ENCODE data around the gene ACKR2. TPM values are rescaled to one million over a fixed set of nuclear protein-coding genes. Genes with fewer than 3 reads are reported as not detected.

Gene ACKR2
- total and polyA plus RNA-seq, 7 experiments from 2014 or later: 0.45 to 1.1 (median 0.65) TPM; not detected in 2

DNA sequence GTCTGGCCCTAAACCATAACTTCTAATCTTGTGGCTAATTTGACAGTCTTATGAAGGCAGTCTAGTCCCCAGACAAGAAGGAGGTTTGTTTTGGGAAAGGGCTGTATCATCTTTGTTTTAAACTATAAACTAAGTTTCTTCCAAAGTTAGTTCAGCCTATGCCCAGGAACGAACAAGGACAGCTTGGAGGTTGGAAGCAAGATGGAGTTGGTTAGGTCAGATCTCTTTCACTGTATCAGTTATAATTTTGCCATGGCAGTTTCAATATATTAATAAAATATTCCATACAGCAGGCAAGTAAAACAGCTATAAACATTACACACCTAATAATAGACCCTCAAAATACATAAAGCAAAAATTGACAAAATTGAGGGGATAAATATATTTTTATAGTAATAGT, 83.6 kb downstream of the ACKR2 start:
- H3K4me3 ChIP-seq (ENCODE audit: low read length): no peak overlapping the region
- ATAC-seq (no peak), DNase-seq (no peak)
- H3K36me3 ChIP-seq (ENCODE audit: control insufficient read depth in 2 of 3, insufficient read depth in 3 of 3, low read length in 3 of 3): no peaks in the 10 kb centered on the region
- H3K4me3 Mint-ChIP-seq: no peak overlapping the region
- no peaks in the 10 kb centered on the region for H3K4me1 ChIP-seq (ENCODE audit: control insufficient read depth in 2 of 2, insufficient read depth in 2 of 2, low read length in 2 of 2)
- ChIA-PET CTCF (interaction anchor here (0.6 to 0.9 kb wide), 2 partner anchors 62 to 1705 kb away, joined by 3 to 5 read pairs; no protein-coding TSS in a partner anchor), POLR2A (no interaction called here)
- no peak overlapping the region for H3K27ac ChIP-seq (ENCODE audit: low read depth, low read length)
- intact Hi-C loops (cut with micrococcal nuclease): no loop called here
- no peak overlapping the region for H3K27ac Mint-ChIP-seq
- H3K27me3 Mint-ChIP-seq: peaks cover 6 to 23% (median 17%) of the 10 kb centered on the region in 5 donors
- H3K4me1 Mint-ChIP-seq: peaks cover 0 to 5% (median 0%) of the 10 kb centered on the region in 7 donors
- H3K9me3 Mint-ChIP-seq: peaks cover 0 to 4% (median 0%) of the 10 kb centered on the region in 11 donors
- peaks cover 0 to 4% (median 0%) of the 10 kb centered on the region in 5 donors for H3K36me3 Mint-ChIP-seq
- no peaks in the 10 kb centered on the region for H3K9me3 ChIP-seq (ENCODE audit: control insufficient read depth in 2 of 3, low read length in 3 of 3)
- H3K27me3 ChIP-seq (ENCODE audit: control insufficient read depth in 2 of 2, insufficient read depth in 2 of 2, low read length in 2 of 2): no peaks in the 10 kb centered on the region

DNA sequence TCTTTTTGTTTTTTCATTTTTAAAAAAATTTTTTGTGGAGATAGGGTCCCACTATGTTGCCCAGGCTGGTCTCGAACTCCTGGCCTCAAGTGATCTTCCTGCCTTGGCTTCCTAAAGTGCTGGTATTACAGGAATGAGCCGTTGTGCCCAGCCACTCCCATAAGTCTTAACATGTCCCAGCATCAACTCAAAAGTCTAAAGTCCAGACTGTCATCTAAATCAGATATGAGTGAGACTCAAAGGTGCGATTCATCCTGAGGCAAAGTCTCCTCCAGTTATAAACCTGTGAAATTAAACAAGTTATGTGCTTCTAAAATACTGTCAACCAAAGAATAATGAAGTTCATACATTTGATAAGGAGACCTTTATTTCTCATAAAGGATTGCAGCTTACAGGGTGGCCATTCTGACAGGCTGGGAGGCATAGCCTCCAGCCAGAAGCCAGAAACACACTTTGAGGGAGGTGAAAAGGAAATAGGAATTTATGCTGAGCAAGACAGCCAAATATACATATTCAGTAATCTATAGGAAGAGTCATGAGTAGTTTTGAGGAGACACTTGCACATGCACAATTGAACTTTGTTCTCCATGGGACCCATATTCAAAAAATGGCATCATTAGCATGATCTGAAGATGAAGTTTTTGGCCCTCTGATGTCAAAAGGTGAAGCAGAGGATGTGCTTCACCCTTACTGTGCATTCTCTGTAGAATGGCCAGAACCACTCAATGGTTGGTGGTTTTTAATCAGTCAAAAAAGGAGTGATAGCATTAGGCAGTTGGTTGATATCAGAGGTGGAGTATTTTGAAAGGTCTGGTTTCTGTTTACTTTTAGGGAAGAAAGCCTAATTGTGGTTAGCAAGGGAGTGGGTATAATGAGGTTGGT, 85.7 kb downstream of the ACKR2 start:
- no peaks in the 10 kb centered on the region for H3K9me3 ChIP-seq (ENCODE audit: control insufficient read depth in 2 of 3, low read length in 3 of 3)
- ChIA-PET POLR2A (interaction anchor here (1.0 kb wide), 1 partner anchor 37 kb away, joined by 3 read pairs; no protein-coding TSS in a partner anchor), CTCF (no interaction called here)
- no peak overlapping the region for H3K27ac ChIP-seq (ENCODE audit: low read depth, low read length)
- intact Hi-C loops (cut with micrococcal nuclease): no loop called here
- no peak overlapping the region for H3K4me3 Mint-ChIP-seq
- H3K27me3 Mint-ChIP-seq: peaks cover 0 to 10% (median 8%) of the 10 kb centered on the region in 5 donors
- no peak overlapping the region for H3K4me3 ChIP-seq (ENCODE audit: low read length)
- DNase-seq: no peak
- no peaks in the 10 kb centered on the region for H3K4me1 ChIP-seq (ENCODE audit: control insufficient read depth in 2 of 2, insufficient read depth in 2 of 2, low read length in 2 of 2)
- peaks cover 0 to 1% (median 0%) of the 10 kb centered on the region in 5 donors for H3K36me3 Mint-ChIP-seq
- H3K27me3 ChIP-seq (ENCODE audit: control insufficient read depth in 2 of 2, insufficient read depth in 2 of 2, low read length in 2 of 2): no peaks in the 10 kb centered on the region
- ATAC-seq: peak; percentile 16
- H3K9me3 Mint-ChIP-seq: peaks cover 0 to 6% (median 0%) of the 10 kb centered on the region in 11 donors
- H3K27ac Mint-ChIP-seq: no peak overlapping the region
- peaks cover 0 to 5% (median 0%) of the 10 kb centered on the region in 7 donors for H3K4me1 Mint-ChIP-seq
- no peaks in the 10 kb centered on the region for H3K36me3 ChIP-seq (ENCODE audit: control insufficient read depth in 2 of 3, insufficient read depth in 3 of 3, low read length in 3 of 3)

DNA sequence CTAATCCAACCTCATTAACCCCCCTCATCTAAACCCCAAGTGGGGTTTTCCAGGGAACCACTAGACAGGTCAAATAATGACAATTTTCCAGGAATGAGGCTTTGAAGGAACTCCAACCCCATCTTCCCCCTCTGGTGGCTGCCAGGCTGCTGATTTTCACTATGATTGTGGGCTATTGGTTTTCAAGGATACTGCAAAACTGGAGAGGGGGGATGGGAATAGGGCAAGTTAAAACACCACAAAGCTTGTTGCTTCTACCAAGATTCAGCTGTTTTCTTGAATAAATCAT, 86.3 kb downstream of the ACKR2 start:
- DNase-seq: no peak
- ATAC-seq: peak; percentile 16
- no peak overlapping the region for H3K4me3 ChIP-seq (ENCODE audit: low read length)
- intact Hi-C loops (cut with micrococcal nuclease): no loop called here
- Mint-ChIP-seq H3K27me3 (peaks cover 0 to 8% (median 5%) of the 10 kb centered on the region in 5 donors), H3K27ac (no peak overlapping the region), H3K4me1 (peaks cover 0 to 5% (median 0%) of the 10 kb centered on the region in 7 donors), H3K9me3 (peaks cover 0 to 6% (median 0%) of the 10 kb centered on the region in 11 donors), H3K4me3 (no peak overlapping the region), H3K36me3 (peaks cover 0 to 1% (median 0%) of the 10 kb centered on the region in 5 donors)
- H3K27me3 ChIP-seq (ENCODE audit: control insufficient read depth in 2 of 2, insufficient read depth in 2 of 2, low read length in 2 of 2): no peaks in the 10 kb centered on the region
- no peaks in the 10 kb centered on the region for H3K4me1 ChIP-seq (ENCODE audit: control insufficient read depth in 2 of 2, insufficient read depth in 2 of 2, low read length in 2 of 2)
- POLR2A ChIA-PET: no interaction called here
- H3K27ac ChIP-seq (ENCODE audit: low read depth, low read length): no peak overlapping the region
- no peaks in the 10 kb centered on the region for H3K9me3 ChIP-seq (ENCODE audit: control insufficient read depth in 2 of 3, low read length in 3 of 3)
- CTCF ChIA-PET: no interaction called here
- H3K36me3 ChIP-seq (ENCODE audit: control insufficient read depth in 2 of 3, insufficient read depth in 3 of 3, low read length in 3 of 3): no peaks in the 10 kb centered on the region

DNA sequence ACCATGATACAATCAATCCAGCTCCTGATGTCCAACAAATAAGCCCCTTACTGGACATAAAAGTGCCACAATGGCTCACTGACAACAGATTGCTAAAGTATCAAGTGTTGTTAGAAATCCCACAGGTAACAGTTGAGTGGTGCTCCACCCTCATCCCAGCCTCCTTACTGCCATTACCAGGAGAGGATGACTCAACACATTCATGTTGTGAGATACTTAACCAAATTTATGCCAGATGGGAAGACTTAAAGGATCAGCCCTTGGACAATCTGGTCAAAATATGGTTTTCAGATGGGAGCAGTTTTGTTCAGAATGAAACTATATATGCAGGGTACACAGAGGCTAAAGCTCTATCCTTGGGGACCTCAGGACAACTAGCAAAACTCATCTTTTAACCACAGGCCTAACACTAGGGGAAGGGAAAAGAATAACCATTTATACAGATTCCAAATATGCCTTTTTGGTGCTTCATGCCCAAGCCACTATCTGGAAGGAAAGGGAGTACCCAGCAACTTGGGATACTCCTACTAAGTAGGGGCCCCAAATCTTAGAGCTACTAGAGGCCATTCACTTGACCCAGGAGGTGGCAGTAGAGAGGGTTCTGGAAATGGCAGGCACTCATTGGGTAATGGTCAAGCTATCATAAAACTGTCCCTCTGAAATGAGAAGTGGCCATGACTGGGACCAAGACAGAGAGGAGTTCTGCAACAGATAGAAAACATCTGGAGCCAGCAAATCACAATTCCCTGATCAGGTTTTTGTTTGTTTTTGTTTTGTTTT, 89.8 kb downstream of the ACKR2 start:
- H3K4me1 ChIP-seq (ENCODE audit: control insufficient read depth in 2 of 2, insufficient read depth in 2 of 2, low read length in 2 of 2): no peaks in the 10 kb centered on the region
- H3K9me3 ChIP-seq (ENCODE audit: control insufficient read depth in 2 of 3, low read length in 3 of 3): peaks cover 0 to 9% (median 0%) of the 10 kb centered on the region in 3 experiments
- H3K27ac Mint-ChIP-seq: no peak overlapping the region
- DNase-seq: no peak
- peaks cover 1 to 19% (median 5%) of the 10 kb centered on the region in 11 donors for H3K9me3 Mint-ChIP-seq
- H3K27me3 ChIP-seq (ENCODE audit: control insufficient read depth in 2 of 2, insufficient read depth in 2 of 2, low read length in 2 of 2): no peaks in the 10 kb centered on the region
- ATAC-seq: no peak
- no peaks in the 10 kb centered on the region for H3K36me3 ChIP-seq (ENCODE audit: control insufficient read depth in 2 of 3, insufficient read depth in 3 of 3, low read length in 3 of 3)
- H3K4me1 Mint-ChIP-seq: peaks cover 0 to 5% (median 0%) of the 10 kb centered on the region in 7 donors
- peaks cover 0 to 20% (median 15%) of the 10 kb centered on the region in 5 donors for H3K27me3 Mint-ChIP-seq
- H3K4me3 ChIP-seq (ENCODE audit: low read length): no peak overlapping the region
- intact Hi-C loops (cut with micrococcal nuclease): no loop called here
- peaks cover 0 to 9% (median 4%) of the 10 kb centered on the region in 5 donors for H3K36me3 Mint-ChIP-seq
- no peak overlapping the region for H3K27ac ChIP-seq (ENCODE audit: low read depth, low read length)
- ChIA-PET CTCF (interaction anchor here (0.6 kb wide), 1 partner anchor 1606 kb away, joined by 3 read pairs; no protein-coding TSS in a partner anchor), POLR2A (no interaction called here)
- no peak overlapping the region for H3K4me3 Mint-ChIP-seq

DNA sequence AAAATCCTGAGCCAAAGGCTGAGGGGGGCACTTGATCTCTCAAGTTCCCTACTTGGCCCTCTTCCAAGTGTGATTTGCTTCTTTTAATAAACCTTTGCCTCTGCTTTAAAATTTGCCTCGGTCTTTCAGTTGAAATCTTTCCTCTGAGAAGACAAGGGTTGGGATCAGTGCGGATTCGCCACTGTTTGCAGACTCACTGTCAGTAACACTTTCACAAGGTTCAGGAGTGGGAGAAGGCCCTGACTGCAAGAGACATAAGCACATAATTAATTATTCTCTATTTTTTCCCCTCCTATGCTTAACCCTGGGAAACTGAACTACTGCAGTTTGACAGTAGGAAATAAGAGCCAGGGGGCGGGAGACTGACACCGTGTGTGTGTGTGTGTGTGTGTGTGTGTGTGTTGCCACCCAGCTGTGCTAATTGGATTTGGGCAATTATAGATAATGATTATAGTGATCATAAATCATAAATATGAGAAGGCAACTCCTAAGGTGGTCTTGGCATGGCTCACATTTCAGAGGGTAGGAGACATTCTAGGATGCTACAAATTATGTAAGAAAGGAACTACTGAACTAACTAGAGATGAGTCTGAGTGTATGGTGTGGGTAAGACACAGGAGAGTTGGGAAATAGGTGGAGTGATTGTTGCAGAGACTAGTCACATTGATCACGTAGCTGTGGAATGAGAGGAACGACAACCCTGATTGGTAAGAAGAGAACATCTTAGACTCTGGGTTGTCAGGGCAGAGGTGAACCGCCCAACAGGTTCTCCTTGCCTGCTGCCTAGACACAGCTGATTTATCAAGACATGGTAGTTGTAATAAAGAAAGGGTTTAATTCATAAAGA, 91.2 kb downstream of the ACKR2 start:
- Mint-ChIP-seq H3K4me3 (no peak overlapping the region), H3K36me3 (peaks cover 0 to 14% (median 8%) of the 10 kb centered on the region in 5 donors), H3K27me3 (peaks cover 0 to 33% (median 25%) of the 10 kb centered on the region in 5 donors), H3K9me3 (peaks cover 3 to 28% (median 12%) of the 10 kb centered on the region in 11 donors), H3K27ac (no peak overlapping the region), H3K4me1 (peaks cover 0 to 4% (median 2%) of the 10 kb centered on the region in 7 donors)
- H3K9me3 ChIP-seq (ENCODE audit: control insufficient read depth in 2 of 3, low read length in 3 of 3): peaks cover 0 to 12% (median 0%) of the 10 kb centered on the region in 3 experiments
- no peak overlapping the region for H3K4me3 ChIP-seq (ENCODE audit: low read length)
- intact Hi-C loops (cut with micrococcal nuclease): no loop called here
- no peaks in the 10 kb centered on the region for H3K4me1 ChIP-seq (ENCODE audit: control insufficient read depth in 2 of 2, insufficient read depth in 2 of 2, low read length in 2 of 2)
- ChIA-PET POLR2A (no interaction called here), CTCF (no interaction called here)
- no peaks in the 10 kb centered on the region for H3K36me3 ChIP-seq (ENCODE audit: control insufficient read depth in 2 of 3, insufficient read depth in 3 of 3, low read length in 3 of 3)
- no peak overlapping the region for H3K27ac ChIP-seq (ENCODE audit: low read depth, low read length)
- ATAC-seq (no peak), DNase-seq (no peak)
- no peaks in the 10 kb centered on the region for H3K27me3 ChIP-seq (ENCODE audit: control insufficient read depth in 2 of 2, insufficient read depth in 2 of 2, low read length in 2 of 2)

DNA sequence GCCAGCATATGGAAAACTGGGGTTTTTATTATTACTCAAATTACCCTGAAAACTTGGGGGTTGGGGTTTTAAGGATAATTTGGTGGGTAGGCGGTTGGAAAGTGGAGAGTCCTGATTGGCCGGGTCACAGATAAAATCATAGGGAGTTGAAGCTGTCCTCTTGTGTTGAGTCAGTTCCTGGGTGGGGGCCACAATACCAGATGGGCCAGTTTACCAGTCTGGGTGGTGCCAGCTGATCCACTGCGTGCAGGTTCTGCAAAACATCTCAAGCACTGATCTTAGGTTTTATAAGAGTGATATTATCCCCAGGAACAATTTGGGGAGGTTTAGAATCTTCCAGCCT, 91.8 kb downstream of the ACKR2 start:
- Mint-ChIP-seq H3K27me3 (peaks cover 0 to 38% (median 29%) of the 10 kb centered on the region in 5 donors), H3K9me3 (peaks cover 3 to 30% (median 12%) of the 10 kb centered on the region in 11 donors), H3K4me1 (peaks cover 3 to 10% (median 6%) of the 10 kb centered on the region in 7 donors), H3K27ac (no peak overlapping the region), H3K4me3 (no peak overlapping the region), H3K36me3 (peaks cover 0 to 18% (median 8%) of the 10 kb centered on the region in 5 donors)
- no peak for ATAC-seq
- POLR2A ChIA-PET: no interaction called here
- no peak for DNase-seq
- H3K27ac ChIP-seq (ENCODE audit: low read depth, low read length): no peak overlapping the region
- H3K4me3 ChIP-seq (ENCODE audit: low read length): no peak overlapping the region
- H3K27me3 ChIP-seq (ENCODE audit: control insufficient read depth in 2 of 2, insufficient read depth in 2 of 2, low read length in 2 of 2): no peaks in the 10 kb centered on the region
- H3K36me3 ChIP-seq (ENCODE audit: control insufficient read depth in 2 of 3, insufficient read depth in 3 of 3, low read length in 3 of 3): no peaks in the 10 kb centered on the region
- no peaks in the 10 kb centered on the region for H3K4me1 ChIP-seq (ENCODE audit: control insufficient read depth in 2 of 2, insufficient read depth in 2 of 2, low read length in 2 of 2)
- intact Hi-C loops (cut with micrococcal nuclease): no loop called here
- H3K9me3 ChIP-seq (ENCODE audit: control insufficient read depth in 2 of 3, low read length in 3 of 3): peaks cover 0 to 12% (median 0%) of the 10 kb centered on the region in 3 experiments
- CTCF ChIA-PET: no interaction called here
